DMS114 treated with DMSO at 0.1 percent for 48 hours (cell line): ENCODE measurements around the gene N4BP2.

Experiments used
- DNase-seq: peaks from one replicate; lab custom pipeline; 2025; ENCODE audit not compliant: unreplicated experiment; lab: John Stamatoyannopoulos, UW

The N4BP2 gene

GRCh38 chr4:40150932-40151331 lies 94.3 kb downstream of the N4BP2 start:
- no peak for DNase-seq

GRCh38 chr4:40152637-40153036 lies 96.0 kb downstream of the N4BP2 start:
- DNase-seq: no peak

- DNase-seq: no peak
These were observed 100.8 kb downstream of the N4BP2 start for GRCh38 chr4:40157436-40157835.

GRCh38 chr4:40160258-40160657 lies 103.6 kb downstream of the N4BP2 start:
- DNase-seq: no peak

- no peak for DNase-seq
These were observed 107.8 kb downstream of the N4BP2 start for GRCh38 chr4:40164459-40164858.

GRCh38 chr4:40165916-40166315 lies 109.3 kb downstream of the N4BP2 start:
- no peak for DNase-seq

- DNase-seq: no peak
These were observed 111.4 kb downstream of the N4BP2 start for GRCh38 chr4:40168070-40168469.

- no peak for DNase-seq
These were observed 113.9 kb downstream of the N4BP2 start for GRCh38 chr4:40170588-40170987.

- DNase-seq: no peak
These were observed 116.8 kb downstream of the N4BP2 start for GRCh38 chr4:40173470-40173875.

GRCh38 chr4:40176602-40177001 lies 120.0 kb downstream of the N4BP2 start:
- DNase-seq: no peak

GRCh38 chr4:40177591-40177990 lies 120.9 kb downstream of the N4BP2 start:
- DNase-seq: no peak

- DNase-seq: no peak
These were observed 122.0 kb downstream of the N4BP2 start for GRCh38 chr4:40178672-40179071.

- no peak for DNase-seq
These were observed 122.7 kb downstream of the N4BP2 start for GRCh38 chr4:40179360-40179759.

GRCh38 chr4:40180356-40180755 lies 123.7 kb downstream of the N4BP2 start:
- DNase-seq: no peak

- no peak for DNase-seq
These were observed 125.4 kb downstream of the N4BP2 start for GRCh38 chr4:40182001-40182400.

GRCh38 chr4:40182954-40183353 lies 126.3 kb downstream of the N4BP2 start:
- DNase-seq: no peak

- DNase-seq: no peak
These were observed 127.2 kb downstream of the N4BP2 start for GRCh38 chr4:40183615-40184411.

GRCh38 chr4:40185830-40186664 lies 129.4 kb downstream of the N4BP2 start:
- no peak for DNase-seq

- DNase-seq: no peak
These were observed 130.0 kb downstream of the N4BP2 start for GRCh38 chr4:40186665-40187014.

GRCh38 chr4:40187386-40187906 lies 130.8 kb downstream of the N4BP2 start:
- no peak for DNase-seq

- DNase-seq: no peak
These were observed 133.4 kb downstream of the N4BP2 start for GRCh38 chr4:40190019-40190418.

GRCh38 chr4:40190465-40190864 lies 133.8 kb downstream of the N4BP2 start:
- no peak for DNase-seq
